AG08396 (cell line): ENCODE measurements around the gene RABL3.
"Not testable (repeated sequence)": the region's sequence is repeated elsewhere in the genome, so short reads cannot be mapped to it uniquely, and the experiment has no call there.

Experiments used
- DNase-seq: peaks from one replicate; pipeline ENCODE4 v3.0.0; 2012; ENCODE audit warnings: low spot score, mixed read lengths

Gene RABL3

GRCh38 chr3:120743556-120744195 is 1.4 kb upstream of the RABL3 start:
- no peak for DNase-seq

- peak; percentile 27 for DNase-seq
Observed at GRCh38 chr3:120742849-120743365, 591 bp upstream of the RABL3 start.

GRCh38 chr3:120741837-120742197 is 499 bp downstream of the RABL3 start:
- DNase-seq = peak; percentile 9

GRCh38 chr3:120741320-120741719 is 996 bp downstream of the RABL3 start:
- no peak for DNase-seq

- not testable (repeated sequence) for DNase-seq
Observed at GRCh38 chr3:120738006-120738405, 4.3 kb downstream of the RABL3 start.

GRCh38 chr3:120730576-120731542 is 11.5 kb downstream of the RABL3 start:
- no peak for DNase-seq

GRCh38 chr3:120726791-120727190 is 15.5 kb downstream of the RABL3 start:
- no peak for DNase-seq

- not testable (repeated sequence) for DNase-seq
Observed at GRCh38 chr3:120719167-120719834, 23.0 kb downstream of the RABL3 start.

- no peak for DNase-seq
Observed at GRCh38 chr3:120713262-120713661, 29.1 kb downstream of the RABL3 start.

- DNase-seq = no peak
Observed at GRCh38 chr3:120710369-120710768, 31.9 kb downstream of the RABL3 start.

GRCh38 chr3:120708408-120708807 is 33.9 kb downstream of the RABL3 start:
- DNase-seq = no peak

- DNase-seq = no peak
Observed at GRCh38 chr3:120706950-120707349, 35.4 kb downstream of the RABL3 start.

- no peak for DNase-seq
Observed at GRCh38 chr3:120705884-120706582, 36.3 kb downstream of the RABL3 start.

GRCh38 chr3:120699333-120699732 is 43.0 kb downstream of the RABL3 start:
- no peak for DNase-seq

- no peak for DNase-seq
Observed at GRCh38 chr3:120693439-120694171, 48.7 kb downstream of the RABL3 start.

GRCh38 chr3:120689395-120689794 is 52.9 kb downstream of the RABL3 start:
- no peak for DNase-seq

GRCh38 chr3:120688121-120688520 is 54.2 kb downstream of the RABL3 start:
- peak; percentile 43 for DNase-seq

GRCh38 chr3:120685411-120685810 is 56.9 kb downstream of the RABL3 start:
- no peak for DNase-seq

- no peak for DNase-seq
Observed at GRCh38 chr3:120684896-120685295, 57.4 kb downstream of the RABL3 start.

- no peak for DNase-seq
Observed at GRCh38 chr3:120683671-120684301, 58.5 kb downstream of the RABL3 start.

- no peak for DNase-seq
Observed at GRCh38 chr3:120683213-120683612, 59.1 kb downstream of the RABL3 start.
